ENCODE measurements around the gene UPF3B.

Gene UPF3B

DNA sequence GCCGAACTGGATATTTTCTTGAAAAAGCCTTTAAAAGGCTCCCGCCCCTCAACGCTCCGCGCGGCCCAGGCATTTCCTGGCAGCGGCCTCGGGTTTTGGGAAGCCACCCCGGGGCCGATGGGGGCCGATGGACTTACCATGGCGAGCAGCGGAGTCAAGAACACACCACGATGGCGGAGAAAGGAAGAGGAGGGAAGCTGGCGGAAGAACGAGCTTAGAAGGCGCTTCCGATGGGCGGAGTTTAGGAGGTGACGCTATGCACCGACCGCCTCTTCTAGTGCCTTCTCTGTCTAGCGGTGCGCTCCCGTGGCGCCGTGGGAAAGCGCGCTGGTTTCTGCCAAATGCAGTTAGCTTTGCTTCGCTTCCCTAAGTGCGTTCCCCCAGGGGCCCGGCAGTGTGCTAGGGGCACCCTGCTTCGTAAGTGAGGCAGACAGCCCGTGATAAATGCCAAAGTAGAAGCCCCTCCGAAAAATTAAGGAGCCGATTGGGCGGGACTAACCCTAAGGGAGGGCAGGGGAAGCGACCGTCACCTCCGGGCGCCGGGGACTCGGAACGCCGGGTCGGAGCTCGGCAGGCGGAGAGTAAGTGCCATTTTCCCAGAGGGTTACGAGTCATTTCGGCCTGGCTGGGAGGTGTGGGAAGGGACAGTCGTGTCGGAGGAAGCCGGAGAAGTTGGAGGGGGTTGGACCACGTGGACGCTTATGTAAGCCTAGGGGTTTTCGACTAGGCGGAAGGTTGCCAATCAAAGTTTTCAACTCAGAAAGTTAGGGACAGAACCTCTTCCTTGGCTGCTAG lies 61.1 kb downstream of the UPF3B start, which contains the start of gene RPL39 (continued):
- TF ChIP-seq, protein P1, sequence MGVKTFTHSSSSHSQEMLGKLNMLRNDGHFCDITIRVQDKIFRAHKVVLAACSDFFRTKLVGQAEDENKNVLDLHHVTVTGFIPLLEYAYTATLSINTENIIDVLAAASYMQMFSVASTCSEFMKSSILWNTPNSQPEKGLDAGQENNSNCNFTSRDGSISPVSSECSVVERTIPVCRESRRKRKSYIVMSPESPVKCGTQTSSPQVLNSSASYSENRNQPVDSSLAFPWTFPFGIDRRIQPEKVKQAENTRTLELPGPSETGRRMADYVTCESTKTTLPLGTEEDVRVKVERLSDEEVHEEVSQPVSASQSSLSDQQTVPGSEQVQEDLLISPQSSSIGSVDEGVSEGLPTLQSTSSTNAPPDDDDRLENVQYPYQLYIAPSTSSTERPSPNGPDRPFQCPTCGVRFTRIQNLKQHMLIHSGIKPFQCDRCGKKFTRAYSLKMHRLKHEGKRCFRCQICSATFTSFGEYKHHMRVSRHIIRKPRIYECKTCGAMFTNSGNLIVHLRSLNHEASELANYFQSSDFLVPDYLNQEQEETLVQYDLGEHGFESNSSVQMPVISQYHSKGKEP (tag by site-specific recombination; IDR thresholded peaks at IDR 0.05) = no peak
- no peak for TF ChIP-seq ZNF488 (tag by site-specific recombination; IDR thresholded peaks at IDR 0.05)
- peak; percentile 45 for TF ChIP-seq ZSCAN30 (tag by site-specific recombination; IDR thresholded peaks at IDR 0.05)
- no peak; the same call in 1 of the 2 replicates for TF ChIP-seq GLIS1 (tag by site-specific recombination; IDR thresholded peaks at IDR 0.05)
- no peak for TF ChIP-seq SETDB1 (IDR thresholded peaks at IDR 0.05; ENCODE audit: insufficient read length, low read length)
- 0 out of 2 replicates have a peak, but pooled peaks have one; percentile 6 for TF ChIP-seq KLF9 (tag by site-specific recombination; IDR thresholded peaks at IDR 0.05; ENCODE audit: low read depth)
- TF ChIP-seq ZNF335 (tag by site-specific recombination; conservative IDR thresholded peaks at IDR 0.05) = peak; percentile 90
- TF ChIP-seq ZBTB26 (tag by site-specific recombination; optimal IDR thresholded peaks at IDR 0.05) = peak; percentile 31
- TF ChIP-seq ZBTB7A (tag by site-specific recombination; IDR thresholded peaks at IDR 0.05; ENCODE audit: low read depth) = peak; percentile 22; the same call in 1 of the 2 replicates
- peak; percentile 69 for TF ChIP-seq ZXDB (tag by site-specific recombination; IDR thresholded peaks at IDR 0.05)
- peak; percentile 19; the same call in 1 of the 2 replicates for TF ChIP-seq KLF8 (tag by site-specific recombination; IDR thresholded peaks at IDR 0.05)
- TF ChIP-seq, protein P2, sequence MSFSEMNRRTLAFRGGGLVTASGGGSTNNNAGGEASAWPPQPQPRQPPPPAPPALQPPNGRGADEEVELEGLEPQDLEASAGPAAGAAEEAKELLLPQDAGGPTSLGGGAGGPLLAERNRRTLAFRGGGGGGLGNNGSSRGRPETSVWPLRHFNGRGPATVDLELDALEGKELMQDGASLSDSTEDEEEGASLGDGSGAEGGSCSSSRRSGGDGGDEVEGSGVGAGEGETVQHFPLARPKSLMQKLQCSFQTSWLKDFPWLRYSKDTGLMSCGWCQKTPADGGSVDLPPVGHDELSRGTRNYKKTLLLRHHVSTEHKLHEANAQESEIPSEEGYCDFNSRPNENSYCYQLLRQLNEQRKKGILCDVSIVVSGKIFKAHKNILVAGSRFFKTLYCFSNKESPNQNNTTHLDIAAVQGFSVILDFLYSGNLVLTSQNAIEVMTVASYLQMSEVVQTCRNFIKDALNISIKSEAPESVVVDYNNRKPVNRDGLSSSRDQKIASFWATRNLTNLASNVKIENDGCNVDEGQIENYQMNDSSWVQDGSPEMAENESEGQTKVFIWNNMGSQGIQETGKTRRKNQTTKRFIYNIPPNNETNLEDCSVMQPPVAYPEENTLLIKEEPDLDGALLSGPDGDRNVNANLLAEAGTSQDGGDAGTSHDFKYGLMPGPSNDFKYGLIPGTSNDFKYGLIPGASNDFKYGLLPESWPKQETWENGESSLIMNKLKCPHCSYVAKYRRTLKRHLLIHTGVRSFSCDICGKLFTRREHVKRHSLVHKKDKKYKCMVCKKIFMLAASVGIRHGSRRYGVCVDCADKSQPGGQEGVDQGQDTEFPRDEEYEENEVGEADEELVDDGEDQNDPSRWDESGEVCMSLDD (tag by site-specific recombination; IDR thresholded peaks at IDR 0.05) = no peak
- TF ChIP-seq, protein P3, sequence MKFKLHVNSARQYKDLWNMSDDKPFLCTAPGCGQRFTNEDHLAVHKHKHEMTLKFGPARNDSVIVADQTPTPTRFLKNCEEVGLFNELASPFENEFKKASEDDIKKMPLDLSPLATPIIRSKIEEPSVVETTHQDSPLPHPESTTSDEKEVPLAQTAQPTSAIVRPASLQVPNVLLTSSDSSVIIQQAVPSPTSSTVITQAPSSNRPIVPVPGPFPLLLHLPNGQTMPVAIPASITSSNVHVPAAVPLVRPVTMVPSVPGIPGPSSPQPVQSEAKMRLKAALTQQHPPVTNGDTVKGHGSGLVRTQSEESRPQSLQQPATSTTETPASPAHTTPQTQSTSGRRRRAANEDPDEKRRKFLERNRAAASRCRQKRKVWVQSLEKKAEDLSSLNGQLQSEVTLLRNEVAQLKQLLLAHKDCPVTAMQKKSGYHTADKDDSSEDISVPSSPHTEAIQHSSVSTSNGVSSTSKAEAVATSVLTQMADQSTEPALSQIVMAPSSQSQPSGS (tag by site-specific recombination; IDR thresholded peaks at IDR 0.05; ENCODE audit: low read depth) = no peak
- TF ChIP-seq ZNF529 (tag by site-specific recombination; IDR thresholded peaks at IDR 0.05; ENCODE audit: insufficient replicate concordance) = no peak
- TF ChIP-seq ZNF138 (tag by site-specific recombination; IDR thresholded peaks at IDR 0.05; ENCODE audit: borderline replicate concordance) = no peak
- no peak for TF ChIP-seq ZNF140 (tag by site-specific recombination; IDR thresholded peaks at IDR 0.05)
- 0 out of 2 replicates have a peak, but pooled peaks have one; percentile 27 for TF ChIP-seq ZNF639 (tag by site-specific recombination; IDR thresholded peaks at IDR 0.05)
- TF ChIP-seq YY1 (tag by site-specific recombination; IDR thresholded peaks at IDR 0.05) = peak; percentile 79
- 0 out of 2 replicates have a peak, but pooled peaks have one; percentile 4 for TF ChIP-seq FEZF1 (tag by site-specific recombination; IDR thresholded peaks at IDR 0.05)
- TF ChIP-seq, protein P4, sequence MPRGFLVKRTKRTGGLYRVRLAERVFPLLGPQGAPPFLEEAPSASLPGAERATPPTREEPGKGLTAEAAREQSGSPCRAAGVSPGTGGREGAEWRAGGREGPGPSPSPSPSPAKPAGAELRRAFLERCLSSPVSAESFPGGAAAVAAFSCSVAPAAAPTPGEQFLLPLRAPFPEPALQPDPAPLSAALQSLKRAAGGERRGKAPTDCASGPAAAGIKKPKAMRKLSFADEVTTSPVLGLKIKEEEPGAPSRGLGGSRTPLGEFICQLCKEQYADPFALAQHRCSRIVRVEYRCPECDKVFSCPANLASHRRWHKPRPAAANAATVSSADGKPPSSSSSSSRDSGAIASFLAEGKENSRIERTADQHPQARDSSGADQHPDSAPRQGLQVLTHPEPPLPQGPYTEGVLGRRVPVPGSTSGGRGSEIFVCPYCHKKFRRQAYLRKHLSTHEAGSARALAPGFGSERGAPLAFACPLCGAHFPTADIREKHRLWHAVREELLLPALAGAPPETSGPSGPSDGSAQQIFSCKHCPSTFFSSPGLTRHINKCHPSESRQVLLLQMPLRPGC (tag by site-specific recombination; IDR thresholded peaks at IDR 0.05) = peak; percentile 14; the same call in 1 of the 2 replicates
- peak; percentile 43; the same call in 1 of the 2 replicates for TF ChIP-seq MZF1 (tag by site-specific recombination; IDR thresholded peaks at IDR 0.05; ENCODE audit: borderline replicate concordance)
- peak; percentile 80 for TF ChIP-seq GLIS2 (tag by site-specific recombination; IDR thresholded peaks at IDR 0.05)
- no peak for TF ChIP-seq RBAK (tag by site-specific recombination; IDR thresholded peaks at IDR 0.05)
- TF ChIP-seq ZBTB48 (tag by site-specific recombination; IDR thresholded peaks at IDR 0.05) = peak; percentile 92
